Thyroid gland (tissue), 4 donors: ENCODE measurements around the gene DENND2C. TPM values are rescaled to one million over a fixed set of nuclear protein-coding genes. Genes with fewer than 3 reads are reported as not detected.

Source experiments
- DNase-seq, 2 donors: peaks; one replicate each; pipeline ENCODE4 v3.0.0-alpha.2; 2019
- H3K27ac ChIP-seq, 3 donors: fragments of 200-600 bp; sonication (generic); 1 replicate in 2 of 3; 2 replicates in 1 of 3; pipeline ENCODE4 v1.5.1; 2016 to 2019; ENCODE audit warnings: mild to moderate bottlenecking in 1 of 3, moderate library complexity in 1 of 3
- H3K27me3 ChIP-seq: fragments of 200-600 bp; sonication (generic); one replicate; pipeline ENCODE4 v1.5.1; 2019
- H3K36me3 ChIP-seq, 2 donors: fragments of 200-600 bp; sonication (generic); one replicate each; pipeline ENCODE4 v1.5.1; 2016 to 2019
- H3K4me1 ChIP-seq, 2 donors: fragments of 200-600 bp; sonication (generic); one replicate each; pipeline ENCODE4 v1.5.1; 2017 to 2019
- H3K4me3 ChIP-seq, 3 donors: fragments of 200-600 bp; sonication (generic); replicated peaks in 1 of 3; 1 replicate in 2 of 3; 2 replicates in 1 of 3; pipeline ENCODE4 v1.5.1; 2016; ENCODE audit warnings: mild to moderate bottlenecking in 1 of 3
- H3K9me3 ChIP-seq: fragments of 200-600 bp; sonication (generic); one replicate; pipeline ENCODE4 v1.5.1; 2017
- POLR2A ChIP-seq, 2 donors: fragments of 450-650 bp; IDR thresholded peaks; one replicate each; pipeline ENCODE4 v1.6.1; 2017; ENCODE audit warnings: antibody characterized with exemption in 2 of 2, mild to moderate bottlenecking in 2 of 2, moderate library complexity in 1 of 2
- WGBS, 2 donors: methylation state at CpG; one replicate each; pipeline ENCODE4 v1.1.5; 2017; 5-methylcytosine and 5-hydroxymethylcytosine counted together
- intact Hi-C: fragments of 100-400 bp; cut with DNase I; formaldehyde crosslinking; loops from one replicate; pipeline ENCODE4 v1.15.1; 2023
- total RNA-seq, 4 donors: library from RNA; depleted of rRNA; stranded (reverse); fragments of >200 nt; gene quantifications; one replicate each; pipeline ENCODE4 v1.2.3, GENCODE V29; 2016
- TF ChIP-seq, protein P1 (sequence below), 6 experiments: fragments of 200-600 bp in 3 of 6; fragments of 450-650 bp in 3 of 6; sonication (generic) in 3 of 6; IDR thresholded peaks; one replicate each; pipeline ENCODE4 v1.5.1; 2016 to 2019; ENCODE audit warnings: antibody characterized with exemption in 6 of 6, mild to moderate bottlenecking in 2 of 6, inconsistent platforms in 1 of 6, moderate library complexity in 1 of 6

DENND2C gene
- total RNA-seq, 4 donors from 2014 or later, result 2.6 to 3.9 (median 3.8) TPM

DNA sequence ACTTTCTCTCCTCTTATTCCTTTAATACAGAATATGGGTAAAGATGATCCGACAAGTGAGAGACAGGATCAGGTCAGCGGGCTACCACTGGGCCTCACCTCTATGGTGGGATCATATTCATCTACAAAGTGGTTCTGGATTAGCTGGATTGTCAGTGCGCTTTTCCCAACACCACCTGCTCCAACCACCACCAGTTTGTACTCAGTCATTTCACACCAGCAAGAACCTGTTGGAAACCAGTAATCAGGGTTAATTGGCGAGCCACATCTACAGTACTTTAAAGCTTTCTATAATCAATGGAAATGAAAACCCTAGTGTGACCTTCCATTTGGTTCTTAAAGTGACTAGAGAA, 46.1 kb upstream of the DENND2C start:
- Histone ChIP-seq H3K9me3 (no peaks in the 10 kb centered on the region), H3K4me1 (peaks cover 13 to 17% of the 10 kb centered on the region in 2 donors), H3K36me3 (peaks cover 28 to 36% of the 10 kb centered on the region in 2 donors), H3K27me3 (no peaks in the 10 kb centered on the region), H3K4me3 (peak overlapping the region; percentile 70 to 96 (median 75)), H3K27ac (peak overlapping the region in 2 of 3 donors; percentile 68 to 82)
- 30 to 37% methylated on average over 4 of the region's 4 CpGs for WGBS, 2 donors
- intact Hi-C loops, result no loop called here
- TF ChIP-seq, protein P1, sequence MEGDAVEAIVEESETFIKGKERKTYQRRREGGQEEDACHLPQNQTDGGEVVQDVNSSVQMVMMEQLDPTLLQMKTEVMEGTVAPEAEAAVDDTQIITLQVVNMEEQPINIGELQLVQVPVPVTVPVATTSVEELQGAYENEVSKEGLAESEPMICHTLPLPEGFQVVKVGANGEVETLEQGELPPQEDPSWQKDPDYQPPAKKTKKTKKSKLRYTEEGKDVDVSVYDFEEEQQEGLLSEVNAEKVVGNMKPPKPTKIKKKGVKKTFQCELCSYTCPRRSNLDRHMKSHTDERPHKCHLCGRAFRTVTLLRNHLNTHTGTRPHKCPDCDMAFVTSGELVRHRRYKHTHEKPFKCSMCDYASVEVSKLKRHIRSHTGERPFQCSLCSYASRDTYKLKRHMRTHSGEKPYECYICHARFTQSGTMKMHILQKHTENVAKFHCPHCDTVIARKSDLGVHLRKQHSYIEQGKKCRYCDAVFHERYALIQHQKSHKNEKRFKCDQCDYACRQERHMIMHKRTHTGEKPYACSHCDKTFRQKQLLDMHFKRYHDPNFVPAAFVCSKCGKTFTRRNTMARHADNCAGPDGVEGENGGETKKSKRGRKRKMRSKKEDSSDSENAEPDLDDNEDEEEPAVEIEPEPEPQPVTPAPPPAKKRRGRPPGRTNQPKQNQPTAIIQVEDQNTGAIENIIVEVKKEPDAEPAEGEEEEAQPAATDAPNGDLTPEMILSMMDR (IDR thresholded peaks at IDR 0.05), result no peak
- no peak for TF ChIP-seq POLR2A (IDR thresholded peaks at IDR 0.05)
- DNase-seq, result no peak

DNA sequence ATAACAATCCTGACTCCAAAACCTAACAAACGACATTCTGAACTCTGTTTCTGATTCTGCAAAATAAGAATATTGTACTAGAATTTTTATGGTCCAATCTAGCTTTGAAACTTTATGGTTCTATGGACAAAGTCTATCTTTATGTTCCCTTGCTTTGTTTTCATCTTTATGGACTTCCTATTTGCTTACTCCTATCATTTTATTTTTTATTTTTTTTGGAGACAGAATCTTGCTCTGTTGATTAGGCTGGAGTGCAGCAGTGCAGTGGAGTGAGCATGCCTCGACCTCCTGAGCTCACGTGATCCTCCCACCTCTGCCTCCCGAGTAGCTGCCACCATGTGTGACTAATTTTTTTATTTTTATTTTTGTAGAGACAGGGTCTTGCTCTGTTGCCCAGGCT, 43.1 kb upstream of the DENND2C start:
- peaks cover 13 to 17% of the 10 kb centered on the region in 2 donors for H3K4me1 ChIP-seq
- 89% methylated on average over 4 of the region's 4 CpGs for WGBS, 2 donors
- H3K27me3 ChIP-seq, result no peaks in the 10 kb centered on the region
- no peak for DNase-seq
- no peaks in the 10 kb centered on the region for H3K9me3 ChIP-seq
- peaks cover 18 to 21% of the 10 kb centered on the region in 2 donors for H3K36me3 ChIP-seq
- no peak overlapping the region for H3K27ac ChIP-seq
- intact Hi-C loops, result loop anchor here (5.0 kb wide), 1 partner anchor 136 kb away; no protein-coding TSS in a partner anchor
- H3K4me3 ChIP-seq, result no peak overlapping the region
- TF ChIP-seq, protein P1 (IDR thresholded peaks at IDR 0.05), result no peak
- no peak for TF ChIP-seq POLR2A (IDR thresholded peaks at IDR 0.05)

DNA sequence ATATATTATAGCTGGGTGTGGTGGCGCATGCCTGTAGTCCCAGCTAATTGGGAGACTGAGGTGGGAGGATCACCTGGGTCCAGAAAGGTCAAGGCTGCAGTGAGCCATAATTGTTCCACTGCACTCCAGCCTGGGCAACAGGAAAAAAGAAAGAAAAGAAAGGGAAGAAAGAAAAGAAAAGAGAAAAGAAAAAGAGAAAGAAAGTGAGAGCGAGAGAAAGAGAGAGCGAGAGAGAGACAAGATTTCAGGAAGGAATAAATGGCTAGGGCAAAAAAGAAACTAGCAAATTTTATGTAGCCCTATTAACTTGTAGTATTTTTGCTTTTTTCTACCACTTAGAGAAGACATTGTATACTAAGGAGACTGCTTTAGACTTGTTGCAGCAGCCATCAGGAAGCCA, 40.5 kb upstream of the DENND2C start:
- H3K27me3 ChIP-seq, result no peaks in the 10 kb centered on the region
- intact Hi-C loops, result loop anchor here (5.0 kb wide), 1 partner anchor 133 kb away; no protein-coding TSS in a partner anchor
- no peak for DNase-seq
- TF ChIP-seq POLR2A (IDR thresholded peaks at IDR 0.05), result no peak
- TF ChIP-seq, protein P1 (IDR thresholded peaks at IDR 0.05), result no peak
- 97 to 99% methylated on average over 3 of the region's 3 CpGs for WGBS, 2 donors
- peaks cover 25 to 36% of the 10 kb centered on the region in 2 donors for H3K36me3 ChIP-seq
- H3K9me3 ChIP-seq, result no peaks in the 10 kb centered on the region
- H3K4me1 ChIP-seq, result peaks cover 3 to 9% of the 10 kb centered on the region in 2 donors
- no peak overlapping the region for H3K4me3 ChIP-seq
- H3K27ac ChIP-seq, result no peak overlapping the region

DNA sequence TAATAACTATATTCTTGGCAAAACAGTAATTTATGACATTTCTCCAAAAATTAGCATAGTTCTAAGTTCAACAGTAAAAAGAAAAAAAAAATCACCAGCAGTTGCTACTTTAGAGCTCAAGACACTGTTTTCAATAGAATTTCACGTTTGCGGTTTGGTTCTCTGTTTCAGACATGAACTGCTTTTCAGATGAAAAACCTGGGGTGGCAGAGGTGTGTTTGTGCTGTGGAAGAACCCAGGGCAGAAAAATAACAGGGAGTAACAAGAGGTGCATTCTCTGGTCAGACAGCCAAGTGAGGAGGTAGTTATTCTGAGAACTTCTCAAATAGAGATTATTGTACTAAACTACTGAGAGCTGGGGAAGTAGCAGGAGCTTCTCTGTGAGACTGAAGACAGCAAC, 37.8 kb upstream of the DENND2C start:
- WGBS, 2 donors, result 90 to 95% methylated on average over 2 of the region's 2 CpGs
- intact Hi-C loops, result no loop called here
- Histone ChIP-seq H3K27ac (no peak overlapping the region), H3K27me3 (no peaks in the 10 kb centered on the region), H3K4me1 (no peaks in the 10 kb centered on the region), H3K4me3 (no peak overlapping the region), H3K36me3 (peaks cover 25 to 33% of the 10 kb centered on the region in 2 donors), H3K9me3 (no peaks in the 10 kb centered on the region)
- no peak for DNase-seq
- TF ChIP-seq POLR2A (IDR thresholded peaks at IDR 0.05), result no peak
- TF ChIP-seq, protein P1 (IDR thresholded peaks at IDR 0.05), result no peak

DNA sequence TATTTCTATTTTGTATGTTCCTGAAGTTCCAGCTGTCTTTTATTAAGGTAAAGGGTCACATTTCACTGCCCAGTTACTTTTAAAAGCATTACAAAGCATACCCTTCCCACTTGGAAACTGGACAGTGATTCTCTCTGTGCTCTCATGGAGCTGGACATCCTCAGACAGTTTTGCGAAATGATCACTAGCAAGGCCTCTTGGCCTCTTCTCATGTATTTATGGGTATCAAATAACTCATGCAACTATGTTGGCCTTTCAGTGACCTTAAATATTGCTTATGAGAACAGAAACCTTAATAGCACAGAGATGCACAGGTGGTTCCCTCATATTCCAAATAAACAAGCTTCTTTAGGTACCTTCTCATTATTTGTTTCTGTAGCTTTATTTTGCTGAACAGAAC, 33.4 kb upstream of the DENND2C start:
- H3K4me1 ChIP-seq, result no peaks in the 10 kb centered on the region
- WGBS, 2 donors, result 86 to 100% methylated on average over 1 of the region's 1 CpG
- H3K36me3 ChIP-seq, result peaks cover 10 to 21% of the 10 kb centered on the region in 2 donors
- intact Hi-C loops, result no loop called here
- H3K9me3 ChIP-seq, result no peaks in the 10 kb centered on the region
- H3K4me3 ChIP-seq, result no peak overlapping the region
- no peak for DNase-seq
- H3K27ac ChIP-seq, result no peak overlapping the region
- no peaks in the 10 kb centered on the region for H3K27me3 ChIP-seq
- TF ChIP-seq POLR2A (IDR thresholded peaks at IDR 0.05), result no peak
- TF ChIP-seq, protein P1 (IDR thresholded peaks at IDR 0.05), result no peak
